ENCODE data around the gene TLE1. TPM values are rescaled to one million over a fixed set of nuclear protein-coding genes. Genes with fewer than 3 reads are reported as not detected.

Gene TLE1
- total RNA-seq, 1 experiment from 2014 or later = 97.7 TPM

- TF ChIP-seq ERG (CRISPR knock-in tag; IDR thresholded peaks at IDR 0.05) = no peak
- no peak for TF ChIP-seq ZNF219 (CRISPR knock-in tag; IDR thresholded peaks at IDR 0.05; ENCODE audit: borderline replicate concordance)
- no peak for TF ChIP-seq ZNF423 (CRISPR knock-in tag; IDR thresholded peaks at IDR 0.05)
- TF ChIP-seq ZBTB43 (CRISPR knock-in tag; IDR thresholded peaks at IDR 0.05) = no peak
- TF ChIP-seq TCF7 (CRISPR knock-in tag; IDR thresholded peaks at IDR 0.05; ENCODE audit: low read depth) = no peak
Measured at GRCh38 chr9:81566074-81566698, 123.2 kb downstream of the TLE1 start (continued).

- H3K4me3 Mint-ChIP-seq = no peak overlapping the region
- H3K27ac Mint-ChIP-seq = no peak overlapping the region
- TF ChIP-seq CDX4 (CRISPR knock-in tag; IDR thresholded peaks at IDR 0.05; ENCODE audit: borderline replicate concordance) (no peak), HMGA2 (CRISPR knock-in tag; IDR thresholded peaks at IDR 0.05) (no peak), PRDM15 (CRISPR knock-in tag; IDR thresholded peaks at IDR 0.05) (no peak), NR1H2 (CRISPR knock-in tag; IDR thresholded peaks at IDR 0.05) (no peak), JAZF1 (CRISPR knock-in tag; IDR thresholded peaks at IDR 0.05) (no peak), GABPB1 (CRISPR knock-in tag; IDR thresholded peaks at IDR 0.05) (no peak), ELF4 (CRISPR knock-in tag; IDR thresholded peaks at IDR 0.05; ENCODE audit: low read depth) (no peak), OVOL2 (CRISPR knock-in tag; IDR thresholded peaks at IDR 0.05; ENCODE audit: borderline replicate concordance) (no peak), ARID4B (CRISPR knock-in tag; IDR thresholded peaks at IDR 0.05; ENCODE audit: borderline replicate concordance) (no peak), ZNF317 (CRISPR knock-in tag; IDR thresholded peaks at IDR 0.05; ENCODE audit: borderline replicate concordance, low read depth) (no peak), CREM (CRISPR knock-in tag; IDR thresholded peaks at IDR 0.05) (no peak), ZNF423 (CRISPR knock-in tag; IDR thresholded peaks at IDR 0.05) (no peak), ATF2 (CRISPR knock-in tag; IDR thresholded peaks at IDR 0.05; ENCODE audit: borderline replicate concordance, low read depth) (no peak), SMAD4 (CRISPR knock-in tag; IDR thresholded peaks at IDR 0.05) (no peak), FOXK1 (CRISPR knock-in tag; IDR thresholded peaks at IDR 0.05) (no peak), ZNF219 (CRISPR knock-in tag; IDR thresholded peaks at IDR 0.05; ENCODE audit: borderline replicate concordance) (no peak), MXD4 (CRISPR knock-in tag; IDR thresholded peaks at IDR 0.05; ENCODE audit: borderline replicate concordance) (no peak)
- H3K4me1 Mint-ChIP-seq = peaks cover 25% of the 10 kb centered on the region
- no peak for ATAC-seq
- H3K9me3 Mint-ChIP-seq = no peaks in the 10 kb centered on the region
- ChIA-PET CTCF (interaction anchor here (0.6 kb wide), 1 partner anchor 90 kb away, joined by 4 read pairs; no protein-coding TSS in a partner anchor), POLR2A (no interaction called here)
- no peaks in the 10 kb centered on the region for H3K36me3 Mint-ChIP-seq
- DNase-seq (ENCODE audit: low spot score) = no peak
- H3K27me3 Mint-ChIP-seq (ENCODE audit: low read depth) = no peaks in the 10 kb centered on the region; the same call in 1 of the 2 replicates
Measured at GRCh38 chr9:81565609-81566008, 123.7 kb downstream of the TLE1 start.
